ENCODE data around the gene ZEB2. TPM values are rescaled to one million over a fixed set of nuclear protein-coding genes. Genes with fewer than 3 reads are reported as not detected.

The ZEB2 gene
- total RNA-seq, 1 experiment from 2014 or later = 1.2 TPM

GRCh38 chr2:144546933-144547332 lies 27.0 kb upstream of the ZEB2 start:
- Histone ChIP-seq H3K14ac (ENCODE audit: insufficient read depth, low read length) (no peak overlapping the region), H4K20me1 (ENCODE audit: control insufficient read depth, insufficient read depth, insufficient read length) (no peaks in the 10 kb centered on the region), H2BK5ac (ENCODE audit: insufficient read length, low read length) (no peak overlapping the region), H2BK15ac (ENCODE audit: low read depth, low read length) (no peak overlapping the region), H3K4me2 (ENCODE audit: insufficient read depth, insufficient read length, low read length) (no peak overlapping the region), H3K23ac (ENCODE audit: insufficient read length, low read depth, low read length) (no peak overlapping the region), H2BK120ac (ENCODE audit: low read depth, low read length, poor library complexity, severe bottlenecking) (no peak overlapping the region), H2AK5ac (ENCODE audit: insufficient read length, low read length) (no peak overlapping the region), H3K27ac (ENCODE audit: insufficient read length, low read depth, low read length) (no peak overlapping the region), H4K91ac (ENCODE audit: insufficient read length, low read depth, low read length) (no peak overlapping the region), H3K9ac (ENCODE audit: extremely low read depth, insufficient read length, low read length) (no peak overlapping the region), H3K79me1 (ENCODE audit: insufficient read depth, low read depth, low read length, poor library complexity, severe bottlenecking) (no peaks in the 10 kb centered on the region), H3K23me2 (ENCODE audit: insufficient read length, low read depth, low read length, poor library complexity, severe bottlenecking) (no peaks in the 10 kb centered on the region), H4K8ac (replicated peaks; ENCODE audit: insufficient read length, low read depth, low read length) (no peak overlapping the region), H4K5ac (ENCODE audit: insufficient read length, low read depth, low read length) (no peak overlapping the region), H3K4ac (ENCODE audit: low read depth, low read length) (no peak overlapping the region), H2BK12ac (ENCODE audit: insufficient read length, low read depth, low read length) (no peak overlapping the region), H3T11ph (ENCODE audit: low read length) (no peak overlapping the region), H3K79me2 (ENCODE audit: insufficient read depth, low read length) (no peaks in the 10 kb centered on the region), H2BK20ac (ENCODE audit: low read depth, low read length, poor library complexity, severe bottlenecking) (no peak overlapping the region), H3K27me3 (ENCODE audit: insufficient read depth, low read length) (no peaks in the 10 kb centered on the region), H3K9me3 (ENCODE audit: control insufficient read depth, low read depth, low read length) (no peaks in the 10 kb centered on the region), H3K18ac (ENCODE audit: insufficient read length, low read depth, low read length) (no peak overlapping the region), H2AFZ (ENCODE audit: low read length) (no peak overlapping the region), H3K56ac (ENCODE audit: insufficient read length, low read depth, low read length) (no peak overlapping the region), H3K4me1 (ENCODE audit: insufficient read depth, low read length) (no peaks in the 10 kb centered on the region)
- H3K9me3 Mint-ChIP-seq = no peaks in the 10 kb centered on the region; a peak in 1 of 5 replicates
- no peak for DNase-seq
- H3K4me1 Mint-ChIP-seq = peaks cover 4 to 9% of the 10 kb centered on the region in 2 experiments; a peak in 1 of 4 replicates
- H3K4me3 Mint-ChIP-seq = no peak overlapping the region
- no peak overlapping the region for H3K27ac Mint-ChIP-seq
- no peaks in the 10 kb centered on the region for H3K36me3 Mint-ChIP-seq (ENCODE audit: insufficient read depth in 1 of 3, low read depth in 3 of 3)
- WGBS (ENCODE audit: extremely low coverage, insufficient read length, low lambda C conversion rate) = no CpG with 5 or more reads among the region's 6 CpGs
- TF ChIP-seq CTCF (conservative IDR thresholded peaks at IDR 0.05) = no peak
- no peaks in the 10 kb centered on the region for H3K27me3 Mint-ChIP-seq (ENCODE audit: low read depth)

All from H9 (cell line).